Kidney (tissue), 14 donors: Measurements from ENCODE around the gene SNTB2. TPM values are rescaled to one million over a fixed set of nuclear protein-coding genes. Genes with fewer than 3 reads are reported as not detected.

ENCODE experiments used
- DNase-seq, 5 donors: peaks; one replicate each; pipeline ENCODE4 v3.0.0-alpha.2; 2013 to 2020
- FAIRE-seq: peaks from 2 replicates; lab custom pipeline; 2012; peaks lifted over from hg19 to GRCh38; lab: Jason Lieb, UNC
- H3K27ac ChIP-seq, 2 donors: one replicate each; pipeline ENCODE4 v1.7.0; 2013; ENCODE audit warnings: low read depth in 2 of 2, low read length in 2 of 2, inconsistent platforms in 1 of 2
- H3K27me3 ChIP-seq: one replicate; pipeline ENCODE4 v1.7.1; 2013; ENCODE audit warnings: low read length, inconsistent platforms; ENCODE audit not compliant: control insufficient read depth, insufficient read depth
- H3K36me3 ChIP-seq, 3 donors: one replicate each; pipeline versions ENCODE4 v1.7.0 to v1.7.1; 2013; ENCODE audit warnings: low read length in 3 of 3, control low read depth in 1 of 3, inconsistent platforms in 1 of 3; ENCODE audit not compliant: insufficient read depth in 3 of 3, control insufficient read depth in 2 of 3
- H3K4me1 ChIP-seq, 3 donors: one replicate each; pipeline versions ENCODE4 v1.7.0 to v1.7.1; 2013; ENCODE audit warnings: low read length in 3 of 3, inconsistent platforms in 1 of 3, low read depth in 1 of 3; ENCODE audit not compliant: control insufficient read depth in 2 of 3, insufficient read depth in 2 of 3
- H3K4me3 ChIP-seq, 3 donors: one replicate each; pipeline versions ENCODE4 v1.7.0 to v1.8.1; 2013; ENCODE audit warnings: low read length in 3 of 3, control low read depth in 1 of 3, inconsistent platforms in 1 of 3
- H3K9ac ChIP-seq, 3 donors: one replicate each; pipeline versions ENCODE4 v1.7.0 to v1.7.1; 2013; ENCODE audit warnings: low read length in 3 of 3, control low read depth in 1 of 3, inconsistent platforms in 1 of 3
- H3K9me3 ChIP-seq, 3 donors: one replicate each; pipeline versions ENCODE4 v1.7.0 to v1.7.1; 2013; ENCODE audit warnings: low read length in 3 of 3, control low read depth in 1 of 3, inconsistent platforms in 1 of 3; ENCODE audit not compliant: control insufficient read depth in 2 of 3, insufficient read depth in 1 of 3
- CTCF ChIP-seq: IDR thresholded peaks from 3 replicates; pipeline ENCODE4 v1.5.1; 2012; ENCODE audit warnings: mild to moderate bottlenecking, moderate library complexity, borderline replicate concordance; ENCODE audit not compliant: insufficient read depth; ENCODE audit errors: extremely low read depth
- intact Hi-C: fragments of 100-400 bp; cut with DNase I; formaldehyde crosslinking; loops from one replicate; pipeline ENCODE4 v1.11.1; 2022
- polyA plus RNA-seq: library from polyadenylated mRNA; stranded (reverse); fragments of 350-450 nt; fragmentation: Illumina TruSeq; extraction: RNeasy Lipid Tissue Mini Kit (QIAGEN cat#74804); gene quantifications from one replicate; pipeline ENCODE4 v1.2.3, GENCODE V29; 2014; ENCODE audit warnings: low read depth, low replicate concordance; ENCODE audit not compliant: insufficient read depth
- total RNA-seq: library from RNA; stranded (reverse); fragmentation: NEBNext Ultra II Directional; extraction: Animal tissue kit (Norgen Biotek cat#: 25700); gene quantifications from one replicate; pipeline ENCODE4 v1.2.1, GENCODE V29; 2021
- donor health status: control.
- donor health status: control.
- donor health status: control.
- donor health status: control.
- donor health status: control.
- donor health status: DM: yes; HTN: yes; CAD: no.
- donor health status: Normal renal cell carcinoma (clear cell type).

Gene SNTB2
- total and polyA plus RNA-seq, 2 donors from 2014 or later, result 4.8 to 45.1 TPM

GRCh38 chr16:69191136-69191535 lies 4.2 kb downstream of the SNTB2 start:
- intact Hi-C loops, result no loop called here
- Histone ChIP-seq H3K4me3 (no peak overlapping the region), H3K27me3 (no peaks in the 10 kb centered on the region), H3K4me1 (peaks cover 0 to 12% (median 0%) of the 10 kb centered on the region in 3 donors), H3K27ac (no peak overlapping the region), H3K9me3 (no peaks in the 10 kb centered on the region), H3K36me3 (no peaks in the 10 kb centered on the region), H3K9ac (no peak overlapping the region)
- DNase-seq (no peak), FAIRE-seq (no peak)
- no peak for TF ChIP-seq CTCF

GRCh38 chr16:69193855-69194254 lies 6.9 kb downstream of the SNTB2 start:
- intact Hi-C loops, result no loop called here
- DNase-seq (no peak), FAIRE-seq (no peak)
- no peak overlapping the region for H3K27ac ChIP-seq
- no peak overlapping the region for H3K9ac ChIP-seq
- no peaks in the 10 kb centered on the region for H3K27me3 ChIP-seq
- no peaks in the 10 kb centered on the region for H3K36me3 ChIP-seq
- TF ChIP-seq CTCF, result no peak
- H3K4me1 ChIP-seq, result peaks cover 0 to 4% (median 0%) of the 10 kb centered on the region in 3 donors
- no peaks in the 10 kb centered on the region for H3K9me3 ChIP-seq
- H3K4me3 ChIP-seq, result no peak overlapping the region

GRCh38 chr16:69194488-69194887 lies 7.5 kb downstream of the SNTB2 start:
- Histone ChIP-seq H3K36me3 (no peaks in the 10 kb centered on the region), H3K4me3 (no peak overlapping the region), H3K27ac (no peak overlapping the region), H3K9ac (no peak overlapping the region), H3K9me3 (no peaks in the 10 kb centered on the region), H3K4me1 (peaks cover 0 to 3% (median 0%) of the 10 kb centered on the region in 3 donors), H3K27me3 (no peaks in the 10 kb centered on the region)
- DNase-seq (no peak), FAIRE-seq (no peak)
- intact Hi-C loops, result no loop called here
- no peak for TF ChIP-seq CTCF

GRCh38 chr16:69195369-69196029 lies 8.5 kb downstream of the SNTB2 start:
- DNase-seq (no peak), FAIRE-seq (no peak)
- no peak overlapping the region for H3K4me3 ChIP-seq
- no peaks in the 10 kb centered on the region for H3K9me3 ChIP-seq
- no peak overlapping the region for H3K27ac ChIP-seq
- no peaks in the 10 kb centered on the region for H3K4me1 ChIP-seq
- no peak for TF ChIP-seq CTCF
- no peaks in the 10 kb centered on the region for H3K36me3 ChIP-seq
- intact Hi-C loops, result no loop called here
- H3K9ac ChIP-seq, result no peak overlapping the region
- no peaks in the 10 kb centered on the region for H3K27me3 ChIP-seq
